OCI-LY7 (cell line): ENCODE measurements around the gene ZNF581.

ENCODE experiments used
- CTCF ChIP-seq: fragments of 200-600 bp; sonication (generic); conservative IDR thresholded peaks from 2 replicates; pipeline ENCODE4 v1.5.1; 2014; ENCODE audit warnings: mild to moderate bottlenecking, antibody characterized with exemption, low read length, moderate library complexity, mixed read lengths
- EZH2phosphoT487 ChIP-seq: fragments of 200-600 bp; sonication (generic); IDR thresholded peaks from 2 replicates; pipeline ENCODE4 v1.6.1; 2018; ENCODE audit warnings: low read depth, borderline replicate concordance, mild to moderate bottlenecking, mixed run types, antibody characterized with exemption, low read length, moderate library complexity, mixed read lengths

GRCh38 chr19:55598719-55599467 is 44.6 kb upstream of the ZNF581 start:
- no peak for TF ChIP-seq CTCF
- no peak for TF ChIP-seq EZH2phosphoT487
